NCI-H2196 (cell line): ENCODE results near the gene H2AZ1.
"Not testable (repeated sequence)": the region's sequence is repeated elsewhere in the genome, so short reads cannot be mapped to it uniquely, and the experiment has no call there.

Experiments used
- DNase-seq: peaks from one replicate; lab custom pipeline; 2025; ENCODE audit not compliant: unreplicated experiment; lab: John Stamatoyannopoulos, UW

Gene H2AZ1

DNA sequence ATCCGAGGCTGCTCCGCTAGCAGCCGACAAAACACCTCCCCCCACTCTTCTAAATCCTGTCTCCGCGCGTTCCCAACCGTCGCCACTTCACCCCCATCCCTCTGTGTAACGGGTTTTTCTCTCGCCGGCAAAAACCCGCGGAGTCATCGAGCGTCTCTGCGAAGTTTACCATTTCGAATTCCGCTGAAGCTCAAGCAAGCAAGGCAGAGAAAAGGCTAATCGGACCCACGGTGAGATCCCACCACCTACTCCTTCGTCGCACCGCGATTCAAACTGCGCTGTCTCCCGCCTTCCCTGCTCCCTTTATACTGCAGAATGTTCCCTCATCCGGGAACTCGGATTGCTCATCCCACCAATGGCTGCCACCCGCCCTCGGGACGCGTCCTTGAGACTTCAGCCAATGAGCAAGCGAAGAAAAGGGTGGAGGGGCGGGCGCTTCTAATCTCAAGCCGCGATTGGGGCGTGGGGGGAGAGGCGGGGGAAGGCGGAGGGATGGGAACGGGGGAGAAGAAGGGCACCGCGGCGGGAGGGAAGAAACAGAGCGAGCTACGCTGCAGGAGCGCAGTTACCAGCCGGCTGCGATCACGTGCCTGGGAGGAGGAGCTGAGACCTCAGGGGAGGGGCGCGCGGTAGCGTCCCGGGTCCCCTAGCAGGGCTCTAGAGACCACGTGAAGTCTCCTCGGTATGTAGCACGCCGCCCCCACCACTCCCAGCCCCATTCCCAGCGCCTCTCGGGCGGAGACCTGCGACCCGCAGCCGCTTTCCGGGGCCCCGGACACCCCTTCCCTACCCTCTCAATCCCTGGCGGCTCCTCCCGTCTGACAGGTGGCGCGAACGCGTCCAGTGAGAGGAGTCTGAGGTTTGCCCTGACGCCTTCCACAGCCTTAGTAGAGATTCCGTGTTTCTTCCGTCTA is at the start of gene H2AZ1:
Gene H2AZ1, minus strand, starts transcription at position 277 of the 914 bp plus-strand sequence. Its CDS starts 105 bp downstream, at position 172.
- DNase-seq = peak; percentile 91

GRCh38 chr4:99998062-99998867 is 48.2 kb upstream of the H2AZ1 start:
- peak; percentile 11 for DNase-seq

DNA sequence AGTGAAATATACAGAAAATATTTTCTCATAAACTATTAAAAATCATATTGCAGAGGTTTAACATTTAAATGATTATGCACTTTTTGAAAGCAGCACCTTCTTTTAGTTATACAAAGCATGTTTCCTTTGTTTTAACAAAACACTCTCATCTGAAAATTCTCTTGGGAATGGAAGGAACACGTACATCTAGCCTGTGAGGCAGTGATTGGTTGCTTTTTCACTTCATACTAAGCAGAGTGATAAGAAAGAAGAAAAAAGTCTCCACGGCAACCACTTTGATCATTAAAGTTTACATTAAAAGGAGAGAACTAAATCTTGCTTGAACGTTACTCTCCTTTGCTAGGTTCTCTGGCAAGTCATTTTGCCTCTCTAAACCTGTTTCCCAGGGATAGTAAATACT is 41.7 kb upstream of the H2AZ1 start:
- no peak for DNase-seq

GRCh38 chr4:99987681-99988080 is 37.6 kb upstream of the H2AZ1 start:
- DNase-seq = no peak

- no peak for DNase-seq
Measured at GRCh38 chr4:99986792-99987191, 36.7 kb upstream of the H2AZ1 start.

- no peak for DNase-seq
Measured at GRCh38 chr4:99983289-99983943, 33.3 kb upstream of the H2AZ1 start.

DNA sequence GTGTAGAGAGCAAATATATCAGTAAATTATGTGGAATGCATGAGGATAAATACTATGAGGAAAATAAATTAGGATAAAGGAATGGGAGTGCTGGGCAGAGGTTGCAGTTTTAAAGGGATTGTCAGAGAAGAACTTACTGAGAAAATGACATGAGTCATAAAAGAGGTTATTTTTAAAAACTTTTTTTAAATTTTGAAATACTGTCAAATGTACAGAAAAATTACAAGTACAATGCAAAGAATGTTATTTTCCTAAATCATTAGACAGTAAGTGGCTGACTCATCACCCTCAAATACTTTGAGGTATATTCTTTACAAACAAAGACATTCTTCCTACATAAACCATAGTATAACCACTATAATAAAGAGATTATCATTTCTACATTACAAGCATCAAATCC is 29.8 kb upstream of the H2AZ1 start:
- no peak for DNase-seq

- DNase-seq = no peak
Measured at GRCh38 chr4:99971453-99972111, 21.5 kb upstream of the H2AZ1 start.

DNA sequence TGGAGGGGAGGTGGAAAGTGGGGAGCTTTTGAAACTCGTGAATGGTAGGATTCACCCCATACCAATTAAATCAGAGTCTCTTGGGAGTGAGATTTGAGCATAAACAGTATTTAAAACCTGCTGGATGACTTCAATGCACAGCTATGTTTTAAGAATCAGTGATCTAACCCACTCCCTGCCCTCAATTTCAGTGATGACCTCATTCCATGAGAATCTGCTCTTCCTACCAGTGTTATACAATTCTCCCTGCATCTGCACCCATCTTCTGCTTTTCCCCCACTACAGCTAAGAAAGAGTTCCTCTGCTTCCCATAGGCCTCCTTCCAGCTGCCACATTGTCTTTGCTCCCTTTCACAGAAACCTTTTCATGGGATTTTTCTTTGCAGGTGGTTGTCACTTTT is 18.3 kb upstream of the H2AZ1 start:
- no peak for DNase-seq

GRCh38 chr4:99966692-99967091 is 16.6 kb upstream of the H2AZ1 start:
- no peak for DNase-seq

GRCh38 chr4:99965674-99966350 is 15.7 kb upstream of the H2AZ1 start:
- DNase-seq = no peak

- no peak for DNase-seq
Measured at GRCh38 chr4:99965173-99965572, 15.1 kb upstream of the H2AZ1 start.

DNA sequence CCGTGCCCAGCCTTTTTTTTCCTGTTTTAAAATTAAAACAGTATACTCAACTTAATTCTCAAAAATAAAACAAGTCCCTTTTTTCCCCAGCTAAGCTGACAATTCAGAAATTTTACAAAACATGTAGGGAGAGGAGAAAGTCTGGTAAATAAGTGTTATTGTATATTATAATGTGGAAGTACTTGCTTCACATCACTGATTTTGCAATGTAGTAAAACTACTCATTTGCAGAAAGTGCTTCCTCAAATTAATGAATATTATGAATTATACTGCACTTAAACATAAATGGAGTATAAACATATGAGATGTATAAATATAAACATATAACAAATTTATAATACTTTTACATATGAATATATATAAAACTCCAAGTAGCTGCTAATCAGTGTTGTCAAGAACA is 11.6 kb upstream of the H2AZ1 start:
- DNase-seq = no peak

GRCh38 chr4:99960648-99961047 is 10.6 kb upstream of the H2AZ1 start:
- DNase-seq = no peak

GRCh38 chr4:99958207-99958606 is 8.1 kb upstream of the H2AZ1 start:
- not testable (repeated sequence) for DNase-seq

GRCh38 chr4:99950913-99951254 is 809 bp upstream of the H2AZ1 start:
- no peak for DNase-seq

GRCh38 chr4:99949034-99949998 is 759 bp downstream of the H2AZ1 start:
- DNase-seq = peak; percentile 80

- no peak for DNase-seq
Measured at GRCh38 chr4:99947608-99948007, 2.5 kb downstream of the H2AZ1 start.

- DNase-seq = no peak
Measured at GRCh38 chr4:99947190-99947578, 2.9 kb downstream of the H2AZ1 start.
